ENCODE results near the gene TKTL1.
A peak's percentile ranks its signal among the peaks of the same experiment; 100 is the strongest.

Gene TKTL1

GRCh38 chrX:154365052-154365600 is 69.5 kb downstream of the TKTL1 start:
- peaks cover 64% of the 10 kb centered on the region for H3K36me3 ChIP-seq (ENCODE audit: control insufficient read depth, insufficient read depth, low read length, severe bottlenecking)
- H3K4me1 ChIP-seq (ENCODE audit: control insufficient read depth, insufficient read depth, low read length) = peaks cover 10% of the 10 kb centered on the region
- H3K27me3 ChIP-seq (replicated peaks; ENCODE audit: control insufficient read depth, insufficient read depth, low read length) = no peaks in the 10 kb centered on the region
- no peak overlapping the region for H3K4me3 ChIP-seq (ENCODE audit: low read length)
- H3K9me3 ChIP-seq (ENCODE audit: control insufficient read depth, low read length) = no peaks in the 10 kb centered on the region
- no peak for DNase-seq (ENCODE audit: low read depth)
- H3K9ac ChIP-seq (ENCODE audit: low read length) = no peak overlapping the region

- no peak for DNase-seq (ENCODE audit: low read depth)
- peaks cover 58% of the 10 kb centered on the region for H3K36me3 ChIP-seq (ENCODE audit: control insufficient read depth, insufficient read depth, low read length, severe bottlenecking)
- peak overlapping the region; percentile 91 for H3K9ac ChIP-seq (ENCODE audit: low read length)
Measured at GRCh38 chrX:154365997-154366665, 70.5 kb downstream of the TKTL1 start.

DNA sequence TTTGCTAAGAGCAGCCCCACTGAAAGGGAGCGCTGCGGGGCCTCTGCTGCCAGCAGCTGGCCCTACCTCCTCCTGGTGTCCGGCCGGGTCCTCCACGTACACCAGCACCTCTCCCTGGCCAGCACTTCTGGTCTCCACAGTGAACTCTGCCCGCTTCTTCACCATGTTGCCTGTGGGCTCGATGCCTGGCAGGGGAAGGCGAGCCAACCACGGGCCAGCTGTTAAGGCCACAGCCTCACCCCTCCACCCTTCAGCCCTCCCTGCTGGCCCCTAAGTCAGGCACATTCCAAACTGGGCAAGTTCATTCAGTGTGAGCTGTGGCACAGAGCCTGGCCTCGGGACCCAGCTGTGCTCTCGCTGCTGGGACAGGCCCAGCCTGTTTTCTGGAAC is 71.1 kb downstream of the TKTL1 start:
- H3K9ac ChIP-seq (ENCODE audit: low read length) = peak overlapping the region; percentile 91
- H3K27me3 ChIP-seq (replicated peaks; ENCODE audit: control insufficient read depth, insufficient read depth, low read length) = no peaks in the 10 kb centered on the region
- H3K9me3 ChIP-seq (ENCODE audit: control insufficient read depth, low read length) = no peaks in the 10 kb centered on the region
- H3K36me3 ChIP-seq (ENCODE audit: control insufficient read depth, insufficient read depth, low read length, severe bottlenecking) = peaks cover 54% of the 10 kb centered on the region
- no peak overlapping the region for H3K4me3 ChIP-seq (ENCODE audit: low read length)
- peaks cover 10% of the 10 kb centered on the region for H3K4me1 ChIP-seq (ENCODE audit: control insufficient read depth, insufficient read depth, low read length)
- DNase-seq (ENCODE audit: low read depth) = no peak

More at GRCh38 chrX:154365997-154366665, 70.5 kb downstream of the TKTL1 start:
- no peak overlapping the region for H3K4me3 ChIP-seq (ENCODE audit: low read length)
- H3K9me3 ChIP-seq (ENCODE audit: control insufficient read depth, low read length) = no peaks in the 10 kb centered on the region
- H3K4me1 ChIP-seq (ENCODE audit: control insufficient read depth, insufficient read depth, low read length) = peaks cover 10% of the 10 kb centered on the region
- H3K27me3 ChIP-seq (replicated peaks; ENCODE audit: control insufficient read depth, insufficient read depth, low read length) = no peaks in the 10 kb centered on the region

DNA sequence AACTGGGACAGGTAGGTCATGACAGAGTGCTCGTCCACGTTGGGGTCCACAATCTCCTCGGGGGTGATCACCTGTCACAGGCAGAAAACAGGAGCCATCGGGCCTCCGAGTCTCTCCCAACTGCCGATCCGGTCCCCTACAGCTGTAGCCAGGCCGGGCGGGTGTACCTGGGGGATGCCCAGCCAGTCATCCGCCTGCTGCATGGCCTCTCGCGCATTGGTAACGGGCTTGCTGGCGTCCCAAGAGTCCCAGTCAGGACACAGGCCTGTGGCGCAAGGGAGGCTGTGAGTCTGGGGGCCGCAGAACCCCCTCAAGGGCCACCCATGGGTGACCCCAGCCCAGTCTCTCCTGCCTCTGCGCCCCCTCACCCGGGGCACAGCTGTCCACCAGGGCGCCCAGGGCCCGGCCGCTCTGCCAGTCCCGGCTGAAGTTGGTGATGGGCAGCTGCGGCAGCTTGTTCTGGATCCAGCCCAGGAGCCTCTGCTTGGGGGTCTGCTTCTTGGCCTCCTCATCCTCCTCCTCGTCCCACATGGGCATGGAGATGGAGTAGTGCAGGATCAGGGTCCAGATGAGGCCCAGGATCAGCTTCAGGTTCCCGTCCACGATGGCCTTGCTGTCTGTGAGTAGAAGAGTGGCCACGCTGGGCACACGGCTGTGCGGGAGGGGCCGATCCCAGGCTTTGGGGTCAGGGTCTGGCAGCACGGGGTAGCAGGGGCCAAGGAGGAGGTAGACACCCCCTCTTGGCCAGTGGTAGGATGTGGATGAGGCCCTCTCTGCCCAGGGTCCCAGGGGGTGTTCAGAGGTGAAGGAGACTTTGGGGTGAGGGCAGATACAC is 72.1 kb downstream of the TKTL1 start:
- no peaks in the 10 kb centered on the region for H3K27me3 ChIP-seq (replicated peaks; ENCODE audit: control insufficient read depth, insufficient read depth, low read length)
- H3K9ac ChIP-seq (ENCODE audit: low read length) = peak overlapping the region; percentile 91
- peak overlapping the region; percentile 78 for H3K4me3 ChIP-seq (ENCODE audit: low read length)
- H3K9me3 ChIP-seq (ENCODE audit: control insufficient read depth, low read length) = no peaks in the 10 kb centered on the region
- no peak for DNase-seq (ENCODE audit: low read depth)
- H3K36me3 ChIP-seq (ENCODE audit: control insufficient read depth, insufficient read depth, low read length, severe bottlenecking) = peaks cover 44% of the 10 kb centered on the region
- H3K4me1 ChIP-seq (ENCODE audit: control insufficient read depth, insufficient read depth, low read length) = peaks cover 10% of the 10 kb centered on the region

DNA sequence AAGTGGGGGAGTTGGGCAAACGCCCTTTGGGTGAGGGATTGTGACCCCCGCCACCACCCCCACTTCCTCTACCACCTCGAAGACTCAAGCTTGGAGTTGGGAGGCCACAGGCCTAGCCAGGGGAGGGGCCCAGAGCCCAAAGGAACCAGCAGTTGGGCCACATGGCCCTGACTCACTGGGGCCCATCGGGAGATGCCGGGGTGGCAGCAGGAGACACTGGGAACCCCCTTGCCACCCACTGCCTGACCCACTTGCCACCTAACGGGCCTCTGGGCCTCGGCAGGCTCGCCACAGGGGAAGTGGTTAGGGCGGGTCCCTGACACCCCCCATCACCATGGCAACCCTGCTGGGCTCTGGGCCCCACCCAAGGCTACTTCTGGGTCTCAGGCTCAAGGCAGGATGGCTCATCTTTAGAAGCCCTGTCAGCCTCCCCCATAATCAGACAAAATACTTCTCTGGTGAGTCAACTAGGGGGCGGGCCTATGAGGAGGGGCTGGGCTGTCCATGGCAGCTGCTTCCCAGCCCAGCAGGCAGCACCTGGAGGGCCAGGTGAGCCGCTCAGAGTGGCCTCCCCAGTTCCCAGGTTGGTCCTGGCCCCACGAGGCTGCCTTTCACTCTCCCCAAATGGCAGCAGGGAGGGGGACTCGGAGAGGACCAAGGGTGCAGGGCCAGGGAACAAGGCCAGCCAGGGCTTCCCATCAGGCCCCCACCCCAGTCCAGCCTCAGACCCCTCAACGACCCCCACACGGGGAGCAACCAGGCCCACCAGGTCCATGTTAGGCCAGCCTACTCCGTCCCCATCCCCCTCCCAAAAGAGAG is 73.2 kb downstream of the TKTL1 start:
- Histone ChIP-seq H3K27me3 (replicated peaks; ENCODE audit: control insufficient read depth, insufficient read depth, low read length) (no peaks in the 10 kb centered on the region), H3K9me3 (ENCODE audit: control insufficient read depth, low read length) (no peaks in the 10 kb centered on the region), H3K9ac (ENCODE audit: low read length) (peak overlapping the region; percentile 91), H3K36me3 (ENCODE audit: control insufficient read depth, insufficient read depth, low read length, severe bottlenecking) (peaks cover 36% of the 10 kb centered on the region), H3K4me3 (ENCODE audit: low read length) (peak overlapping the region; percentile 78), H3K4me1 (ENCODE audit: control insufficient read depth, insufficient read depth, low read length) (peaks cover 14% of the 10 kb centered on the region)
- peak; percentile 86 for DNase-seq (ENCODE audit: low read depth)

DNA sequence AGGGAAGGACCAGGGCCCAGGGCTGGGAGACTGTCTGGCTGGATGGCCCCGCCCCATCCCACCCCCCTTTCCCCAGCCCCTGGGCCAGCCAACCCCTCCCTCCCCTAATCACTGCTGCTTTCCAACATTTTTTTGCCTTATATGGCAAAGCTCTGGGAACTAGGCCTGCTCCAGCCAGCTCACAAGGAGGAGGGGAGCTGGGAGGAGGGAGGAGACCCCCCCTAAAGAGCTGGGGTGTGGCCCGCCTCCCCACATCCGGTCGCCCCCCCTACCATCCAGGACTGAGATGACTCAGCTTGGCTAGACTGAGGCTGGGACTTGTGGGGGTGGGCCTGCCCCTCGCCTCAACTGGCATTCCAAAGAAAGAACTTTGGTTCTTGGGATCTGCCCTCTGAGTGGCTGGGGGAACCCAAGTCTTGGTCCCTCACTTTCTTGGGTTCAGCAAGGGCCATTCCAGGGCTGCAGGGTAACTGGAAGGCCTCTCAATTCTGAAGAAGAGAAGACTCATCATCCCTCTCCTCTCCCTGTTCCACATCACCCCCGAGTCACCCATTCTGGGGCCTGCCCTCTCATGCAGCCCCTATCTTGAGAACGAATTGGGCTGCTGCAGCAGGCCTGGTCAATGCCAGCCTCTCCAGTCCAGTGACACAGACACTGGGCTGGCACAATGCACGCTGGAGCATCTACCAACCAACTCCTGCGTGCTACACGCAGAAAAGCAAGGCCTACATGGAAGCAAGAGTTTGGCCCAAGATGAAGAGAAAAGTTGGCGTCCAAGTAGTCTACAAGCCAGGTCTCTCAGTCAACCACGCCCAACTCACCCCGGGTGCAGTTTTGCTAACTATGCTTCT is 74.1 kb downstream of the TKTL1 start:
- H3K9ac ChIP-seq (ENCODE audit: low read length) = peak overlapping the region; percentile 99
- peaks cover 16% of the 10 kb centered on the region for H3K4me1 ChIP-seq (ENCODE audit: control insufficient read depth, insufficient read depth, low read length)
- H3K9me3 ChIP-seq (ENCODE audit: control insufficient read depth, low read length) = no peaks in the 10 kb centered on the region
- H3K36me3 ChIP-seq (ENCODE audit: control insufficient read depth, insufficient read depth, low read length, severe bottlenecking) = peaks cover 28% of the 10 kb centered on the region
- H3K27me3 ChIP-seq (replicated peaks; ENCODE audit: control insufficient read depth, insufficient read depth, low read length) = no peaks in the 10 kb centered on the region
- DNase-seq (ENCODE audit: low read depth) = peak; percentile 91
- H3K4me3 ChIP-seq (ENCODE audit: low read length) = peak overlapping the region; percentile 91

- no peaks in the 10 kb centered on the region for H3K9me3 ChIP-seq (ENCODE audit: control insufficient read depth, low read length)
- peak overlapping the region; percentile 99 for H3K9ac ChIP-seq (ENCODE audit: low read length)
- peak; percentile 44 for DNase-seq (ENCODE audit: low read depth)
- H3K4me3 ChIP-seq (ENCODE audit: low read length) = peak overlapping the region; percentile 91
- no peaks in the 10 kb centered on the region for H3K27me3 ChIP-seq (replicated peaks; ENCODE audit: control insufficient read depth, insufficient read depth, low read length)
- H3K36me3 ChIP-seq (ENCODE audit: control insufficient read depth, insufficient read depth, low read length, severe bottlenecking) = peaks cover 21% of the 10 kb centered on the region
- peaks cover 16% of the 10 kb centered on the region for H3K4me1 ChIP-seq (ENCODE audit: control insufficient read depth, insufficient read depth, low read length)
Measured at GRCh38 chrX:154370300-154371016, 74.9 kb downstream of the TKTL1 start.

DNA sequence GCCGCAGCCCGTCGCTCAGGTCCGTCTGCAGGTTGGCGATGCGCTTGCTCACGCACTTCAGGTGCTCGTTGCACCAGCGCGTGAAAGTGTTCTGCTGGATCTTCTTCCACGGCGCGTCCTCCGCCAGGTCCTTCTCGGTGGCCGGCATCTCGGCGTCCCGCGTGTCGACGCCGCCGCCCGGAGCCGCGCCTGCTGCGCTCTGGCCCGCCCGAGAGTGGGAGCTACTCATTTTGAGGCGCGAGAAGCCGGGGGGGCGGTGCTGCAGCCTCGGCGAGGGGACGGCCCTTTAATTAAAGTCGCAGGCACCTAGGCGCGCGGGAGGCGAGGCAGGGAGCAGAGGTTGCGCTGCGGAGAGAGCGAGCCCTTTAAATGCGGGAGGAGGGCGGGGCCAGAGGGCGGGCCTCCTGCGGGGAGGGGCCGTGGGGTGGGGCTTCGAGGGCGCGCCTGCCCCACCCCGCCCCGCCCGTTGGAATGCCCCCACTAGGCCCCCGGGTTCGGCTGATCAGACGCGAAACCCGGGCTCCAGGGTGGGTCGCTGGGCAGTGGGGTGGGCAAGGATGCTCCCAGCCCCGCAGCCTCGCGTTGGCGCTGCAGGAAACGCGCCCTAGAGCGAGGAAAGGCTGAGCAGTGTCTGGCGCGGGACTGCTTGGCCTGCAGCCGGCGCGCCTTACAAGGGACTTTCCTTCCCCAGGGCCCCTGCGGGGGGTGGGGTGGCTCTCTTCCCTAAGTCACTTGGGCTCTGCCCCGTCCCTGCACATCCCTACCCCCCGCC is 75.6 kb downstream of the TKTL1 start:
- H3K36me3 ChIP-seq (ENCODE audit: control insufficient read depth, insufficient read depth, low read length, severe bottlenecking) = peaks cover 14% of the 10 kb centered on the region
- no peaks in the 10 kb centered on the region for H3K27me3 ChIP-seq (replicated peaks; ENCODE audit: control insufficient read depth, insufficient read depth, low read length)
- no peaks in the 10 kb centered on the region for H3K9me3 ChIP-seq (ENCODE audit: control insufficient read depth, low read length)
- H3K9ac ChIP-seq (ENCODE audit: low read length) = peak overlapping the region; percentile 99
- peak overlapping the region; percentile 91 for H3K4me3 ChIP-seq (ENCODE audit: low read length)
- peak; percentile 95 for DNase-seq (ENCODE audit: low read depth)
- H3K4me1 ChIP-seq (ENCODE audit: control insufficient read depth, insufficient read depth, low read length) = peaks cover 16% of the 10 kb centered on the region

- H3K9ac ChIP-seq (ENCODE audit: low read length) = peak overlapping the region; percentile 79
- H3K9me3 ChIP-seq (ENCODE audit: control insufficient read depth, low read length) = no peaks in the 10 kb centered on the region
- no peaks in the 10 kb centered on the region for H3K27me3 ChIP-seq (replicated peaks; ENCODE audit: control insufficient read depth, insufficient read depth, low read length)
- peak overlapping the region; percentile 73 for H3K4me3 ChIP-seq (ENCODE audit: low read length)
- peaks cover 14% of the 10 kb centered on the region for H3K4me1 ChIP-seq (ENCODE audit: control insufficient read depth, insufficient read depth, low read length)
- DNase-seq (ENCODE audit: low read depth) = no peak
- peaks cover 8% of the 10 kb centered on the region for H3K36me3 ChIP-seq (ENCODE audit: control insufficient read depth, insufficient read depth, low read length, severe bottlenecking)
Measured at GRCh38 chrX:154371789-154372300, 76.2 kb downstream of the TKTL1 start.
